Left colon (tissue), 2 donors: ENCODE measurements around the gene MRPL12. TPM values are rescaled to one million over a fixed set of nuclear protein-coding genes. Genes with fewer than 3 reads are reported as not detected.

Experiments
- ATAC-seq: fragments of 200-7000 bp; cut with Tn5 transposase; one replicate; pipeline ENCODE4 v1.9.1; 2020; ENCODE audit warnings: mild to moderate bottlenecking, moderate library complexity
- DNase-seq, 2 donors: peaks; one replicate each; pipeline ENCODE4 v3.0.0-alpha.2; 2020
- intact Hi-C, 2 donors: fragments of 100-400 bp; cut with DNase I in 1 of 2; cut with micrococcal nuclease in 1 of 2; formaldehyde crosslinking; loops; one replicate each; pipeline versions ENCODE4 v1.11.2 to v1.14.0; 2022; cut with DNase I, micrococcal nuclease
- total RNA-seq, 2 donors: library from RNA; stranded (reverse); fragmentation: NEBNext Ultra II Directional; extraction: Animal tissue kit (Norgen Biotek cat#: 25700); gene quantifications; one replicate each; pipeline ENCODE4 v1.2.1, GENCODE V29; 2021
- donor health status: DM: no; HTN: no; CAD: no.
- donor health status: DM: yes; HTN: yes; CAD: no.

Gene MRPL12
- total RNA-seq, 2 donors from 2014 or later, result 88.2 to 146 TPM

DNA sequence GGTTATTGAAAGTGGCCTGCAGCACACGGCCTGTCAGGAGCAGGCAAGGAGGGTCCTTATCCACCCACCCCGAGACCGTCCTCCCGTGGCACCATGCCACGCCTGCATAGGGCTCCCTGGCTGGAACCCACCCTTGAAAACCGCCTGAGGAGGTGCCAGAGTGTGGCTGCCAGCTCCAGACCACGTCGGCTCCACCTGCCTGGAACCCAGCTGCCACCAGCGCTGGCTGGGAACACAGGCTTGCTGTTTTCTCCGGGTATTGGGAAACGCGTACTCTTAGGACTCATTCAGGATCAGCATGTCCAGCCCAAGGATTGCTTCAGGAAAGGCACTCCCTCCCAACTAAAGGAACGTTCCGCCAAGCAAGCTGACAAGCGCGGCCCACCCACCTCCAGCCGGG lies 26.3 kb upstream of the MRPL12 start:
- intact Hi-C loops, result no loop called here
- ATAC-seq (no peak), DNase-seq (no peak)

- ATAC-seq (no peak), DNase-seq (no peak)
- intact Hi-C loops, result no loop called here
Measured at GRCh38 chr17:81680150-81680549, 23.0 kb upstream of the MRPL12 start.

DNA sequence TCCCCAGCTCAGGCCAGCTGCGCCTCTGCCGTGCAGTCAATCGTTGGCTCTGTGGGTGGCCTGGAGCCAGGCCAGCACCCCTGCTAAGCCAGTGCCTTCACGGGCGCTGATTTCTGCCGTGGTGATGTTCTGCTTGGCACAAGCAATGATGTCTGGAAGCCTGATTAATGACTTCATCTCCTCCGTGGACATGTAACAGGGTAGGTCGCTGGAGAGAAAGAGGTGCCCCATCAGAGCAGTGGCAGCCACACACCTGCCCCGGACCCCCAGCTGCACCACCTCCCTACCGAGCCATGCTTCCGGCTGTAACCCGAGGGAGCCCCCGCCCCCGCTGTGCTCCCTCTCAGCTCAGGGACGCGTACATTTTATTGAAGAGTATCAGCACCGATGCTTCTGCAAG lies 21.5 kb upstream of the MRPL12 start:
- ATAC-seq, result no peak
- intact Hi-C loops, result no loop called here
- no peak for DNase-seq

- ATAC-seq, result no peak
- DNase-seq, result no peak
- intact Hi-C loops, result no loop called here
Measured at GRCh38 chr17:81682565-81683207, 20.5 kb upstream of the MRPL12 start.

- DNase-seq (no peak), ATAC-seq (peak; percentile 32)
- intact Hi-C loops, result no loop called here
Measured at GRCh38 chr17:81683208-81683583, 20.0 kb upstream of the MRPL12 start.

GRCh38 chr17:81683584-81684441 lies 19.4 kb upstream of the MRPL12 start, which contains the start of the genes ARL16 and HGS:
Gene ARL16 (minus strand): TSS chr17:81683797. CDS start chr17:81683753, 44 bp downstream.
Gene HGS (plus strand): TSS chr17:81684011. CDS start chr17:81684067, 56 bp downstream.
- intact Hi-C loops, result no loop called here
- peak; percentile 97 to 98 for DNase-seq
- ATAC-seq, result peak; percentile 95

- intact Hi-C loops, result no loop called here
- DNase-seq (no peak), ATAC-seq (no peak)
Measured at GRCh38 chr17:81684442-81684911, 18.7 kb upstream of the MRPL12 start.

DNA sequence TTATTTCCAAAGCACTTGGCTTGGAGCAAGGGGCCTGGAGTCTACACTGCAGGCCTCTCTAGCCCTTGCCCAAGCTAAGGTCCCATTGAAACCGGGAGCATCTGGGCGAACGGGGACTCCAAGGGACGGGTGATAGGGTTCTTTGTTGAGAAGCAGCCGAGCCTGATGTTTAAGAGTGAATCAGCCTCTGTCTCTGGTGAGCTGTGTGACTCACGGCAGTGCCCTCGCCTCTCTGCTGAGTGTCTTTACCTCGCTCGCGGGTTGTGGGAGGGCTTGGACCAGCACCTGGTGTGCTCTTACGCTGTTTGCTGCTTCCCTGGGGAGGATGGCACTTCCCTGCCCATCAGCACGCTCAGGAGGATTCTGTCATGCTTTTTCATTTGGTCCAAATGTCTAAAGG lies 18.1 kb upstream of the MRPL12 start:
- ATAC-seq, result no peak
- no peak for DNase-seq
- intact Hi-C loops, result no loop called here

DNA sequence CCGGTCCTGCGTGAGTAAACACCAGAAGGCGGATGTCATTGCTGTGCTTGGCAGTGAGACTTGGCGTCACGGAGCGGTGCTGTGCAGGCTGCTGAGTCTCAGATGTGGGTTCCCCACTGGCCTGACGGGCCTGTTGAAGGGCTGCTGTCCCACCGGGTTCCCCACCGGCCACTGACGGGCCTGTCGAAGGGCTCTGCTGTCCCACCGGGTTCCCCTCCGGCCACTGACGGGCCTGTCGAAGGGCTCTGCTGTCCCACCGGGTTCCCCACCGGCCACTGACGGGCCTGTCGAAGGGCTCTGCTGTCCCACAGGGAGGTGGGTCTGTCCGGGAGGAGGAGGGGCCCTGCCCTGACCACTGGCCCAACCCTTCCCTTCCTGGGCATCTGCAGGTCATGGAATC lies 16.6 kb upstream of the MRPL12 start:
- ATAC-seq, result no peak
- intact Hi-C loops, result no loop called here

GRCh38 chr17:81687770-81688541 lies 15.2 kb upstream of the MRPL12 start:
- intact Hi-C loops, result no loop called here

More for the DNA sequence above, 16.6 kb upstream of the MRPL12 start:
- no peak for DNase-seq

GRCh38 chr17:81688616-81689015 lies 14.6 kb upstream of the MRPL12 start:
- DNase-seq, result no peak
- intact Hi-C loops, result no loop called here
- no peak for ATAC-seq

More at GRCh38 chr17:81687770-81688541, 15.2 kb upstream of the MRPL12 start:
- ATAC-seq, result no peak
- DNase-seq, result no peak

- ATAC-seq (no peak), DNase-seq (no peak)
- intact Hi-C loops, result no loop called here
Measured at GRCh38 chr17:81690066-81690465, 13.1 kb upstream of the MRPL12 start.

DNA sequence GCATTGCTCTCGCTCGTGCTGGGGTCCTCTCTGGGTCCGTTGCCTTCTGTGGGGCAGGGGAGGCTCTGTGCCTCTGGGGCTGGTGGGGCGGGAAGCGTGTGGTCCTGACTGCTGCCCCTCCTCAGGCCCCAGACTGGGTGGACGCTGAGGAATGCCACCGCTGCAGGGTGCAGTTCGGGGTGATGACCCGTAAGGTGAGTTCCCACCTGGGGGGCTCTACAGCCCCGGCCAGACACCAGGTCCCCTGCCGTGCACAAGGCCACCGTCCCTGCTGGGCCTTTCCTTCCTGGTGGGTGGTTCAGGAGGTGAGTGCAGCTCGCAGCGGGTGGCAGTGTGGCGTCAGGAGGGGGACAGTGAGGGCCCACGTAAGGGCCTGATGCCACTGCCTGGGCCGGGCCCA lies 12.6 kb upstream of the MRPL12 start:
- intact Hi-C loops, result no loop called here
- DNase-seq (no peak), ATAC-seq (no peak)

- intact Hi-C loops, result no loop called here
- DNase-seq (no peak), ATAC-seq (no peak)
Measured at GRCh38 chr17:81691196-81691595, 12.0 kb upstream of the MRPL12 start.

DNA sequence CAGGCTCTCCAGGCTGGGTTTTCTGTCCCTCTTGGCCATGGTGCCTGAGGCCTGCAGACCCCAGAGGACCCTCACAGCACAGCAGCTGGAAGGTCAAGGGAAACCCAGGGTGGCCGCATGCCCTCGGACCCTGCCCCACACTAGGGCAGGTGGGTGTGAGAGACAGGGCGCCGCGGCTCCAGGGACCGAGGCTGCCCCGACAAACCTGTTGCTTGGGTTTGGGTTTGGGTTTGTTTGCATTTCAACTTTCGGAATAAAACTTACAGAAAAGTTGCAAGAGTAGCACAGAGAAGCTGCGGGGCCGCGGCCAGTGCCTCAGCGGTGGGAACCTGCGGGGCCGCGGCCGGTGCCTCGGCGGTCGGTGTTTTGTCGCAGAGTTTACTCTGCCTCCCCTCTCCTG lies 11.6 kb upstream of the MRPL12 start:
- DNase-seq, result no peak
- ATAC-seq, result no peak
- intact Hi-C loops, result no loop called here

DNA sequence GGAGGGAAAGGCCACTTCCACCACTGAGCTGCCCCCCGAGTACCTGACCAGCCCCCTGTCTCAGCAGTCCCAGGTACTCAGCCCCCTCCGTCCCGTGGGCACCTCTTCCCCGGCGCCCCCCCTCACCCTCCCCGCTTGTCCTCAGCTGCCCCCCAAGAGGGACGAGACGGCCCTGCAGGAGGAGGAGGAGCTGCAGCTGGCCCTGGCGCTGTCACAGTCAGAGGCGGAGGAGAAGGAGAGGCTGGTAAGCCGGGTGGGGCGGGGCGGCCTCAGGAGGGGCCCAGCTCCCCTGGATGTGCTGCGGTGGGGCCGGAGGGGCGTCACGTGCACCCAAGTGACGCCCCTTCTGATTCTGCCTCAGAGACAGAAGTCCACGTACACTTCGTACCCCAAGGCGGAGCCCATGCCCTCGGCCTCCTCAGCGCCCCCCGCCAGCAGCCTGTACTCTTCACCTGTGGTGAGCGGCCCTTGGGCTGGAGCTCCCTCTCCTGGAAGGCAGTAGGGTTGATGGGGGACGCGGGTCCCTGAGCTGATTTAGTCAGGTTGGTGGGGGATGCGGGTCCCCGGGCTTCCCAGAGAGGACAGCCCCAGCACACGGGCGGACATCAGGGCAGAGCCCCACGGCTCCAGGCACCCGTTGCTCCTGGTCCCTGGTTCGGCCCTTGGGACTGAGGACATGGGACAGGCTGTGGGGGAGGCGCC lies 9.5 kb upstream of the MRPL12 start:
- intact Hi-C loops, result no loop called here
- no peak for ATAC-seq
- no peak for DNase-seq

GRCh38 chr17:81694810-81695209 lies 8.4 kb upstream of the MRPL12 start:
- intact Hi-C loops, result no loop called here
- ATAC-seq (no peak), DNase-seq (no peak)

DNA sequence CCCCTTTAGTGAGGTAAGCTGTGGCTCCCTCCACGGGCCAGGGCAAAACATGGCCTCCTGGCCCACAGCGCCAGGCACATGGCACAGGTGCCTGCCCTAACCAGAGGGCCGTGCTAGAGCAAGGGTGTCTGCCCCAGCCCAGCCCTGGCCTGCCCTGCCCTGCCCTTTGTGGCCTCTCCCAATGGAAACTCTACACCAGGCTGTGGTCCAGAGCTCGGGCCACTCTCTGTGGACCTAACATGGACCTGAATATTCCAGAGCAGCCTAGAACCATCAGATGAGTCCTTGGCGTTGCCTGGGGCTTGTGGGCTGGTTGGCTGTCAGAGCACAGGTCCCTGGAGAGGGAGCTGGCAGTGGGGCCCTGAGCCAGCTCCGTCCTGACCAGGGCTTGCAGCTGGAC lies 8.0 kb upstream of the MRPL12 start:
- no peak for DNase-seq
- intact Hi-C loops, result no loop called here
- peak; percentile 3 for ATAC-seq

DNA sequence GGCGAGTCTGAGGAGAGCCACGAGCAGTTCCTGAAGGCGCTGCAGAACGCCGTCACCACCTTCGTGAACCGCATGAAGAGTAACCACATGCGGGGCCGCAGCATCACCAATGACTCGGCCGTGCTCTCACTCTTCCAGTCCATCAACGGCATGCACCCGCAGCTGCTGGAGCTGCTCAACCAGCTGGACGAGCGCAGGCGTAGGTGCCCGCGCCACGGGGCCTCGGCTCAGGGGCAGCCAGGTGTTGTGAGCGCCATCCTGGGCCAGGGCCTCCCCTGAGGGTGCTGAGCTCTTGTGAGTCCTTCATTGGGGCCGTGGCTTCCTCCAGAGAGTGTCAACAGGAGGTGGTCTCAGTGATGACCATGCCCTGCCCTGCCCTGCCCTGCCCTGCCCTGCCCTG lies 7.4 kb upstream of the MRPL12 start:
- DNase-seq (no peak), ATAC-seq (no peak)
- intact Hi-C loops, result no loop called here
